ENCODE results near the gene HTRA1.

HTRA1 gene

DNA sequence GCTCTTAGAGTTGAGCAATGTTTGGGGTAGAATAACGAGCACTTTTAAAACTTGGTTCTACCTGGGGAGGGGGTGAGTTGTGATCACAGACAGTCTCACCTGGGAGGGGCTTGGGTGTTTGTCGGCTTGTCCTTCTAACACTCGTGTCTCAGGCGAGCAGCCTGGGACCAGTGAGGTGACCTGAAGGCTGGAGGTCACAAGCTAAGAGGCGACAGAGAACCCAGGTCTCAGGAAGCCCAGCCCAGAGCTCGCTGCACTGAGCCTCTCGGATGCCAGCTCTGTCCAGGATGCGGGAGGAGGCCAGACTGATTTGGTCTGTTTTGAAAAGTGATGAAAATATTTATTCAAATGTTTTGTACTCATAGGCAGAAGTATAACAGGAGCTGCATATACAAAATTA, 11.8 kb downstream of the HTRA1 start:
- no peak for TF ChIP-seq EZH2phosphoT487 (conservative IDR thresholded peaks at IDR 0.05; ENCODE audit: low read length)
- TF ChIP-seq, protein P1, sequence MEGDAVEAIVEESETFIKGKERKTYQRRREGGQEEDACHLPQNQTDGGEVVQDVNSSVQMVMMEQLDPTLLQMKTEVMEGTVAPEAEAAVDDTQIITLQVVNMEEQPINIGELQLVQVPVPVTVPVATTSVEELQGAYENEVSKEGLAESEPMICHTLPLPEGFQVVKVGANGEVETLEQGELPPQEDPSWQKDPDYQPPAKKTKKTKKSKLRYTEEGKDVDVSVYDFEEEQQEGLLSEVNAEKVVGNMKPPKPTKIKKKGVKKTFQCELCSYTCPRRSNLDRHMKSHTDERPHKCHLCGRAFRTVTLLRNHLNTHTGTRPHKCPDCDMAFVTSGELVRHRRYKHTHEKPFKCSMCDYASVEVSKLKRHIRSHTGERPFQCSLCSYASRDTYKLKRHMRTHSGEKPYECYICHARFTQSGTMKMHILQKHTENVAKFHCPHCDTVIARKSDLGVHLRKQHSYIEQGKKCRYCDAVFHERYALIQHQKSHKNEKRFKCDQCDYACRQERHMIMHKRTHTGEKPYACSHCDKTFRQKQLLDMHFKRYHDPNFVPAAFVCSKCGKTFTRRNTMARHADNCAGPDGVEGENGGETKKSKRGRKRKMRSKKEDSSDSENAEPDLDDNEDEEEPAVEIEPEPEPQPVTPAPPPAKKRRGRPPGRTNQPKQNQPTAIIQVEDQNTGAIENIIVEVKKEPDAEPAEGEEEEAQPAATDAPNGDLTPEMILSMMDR (IDR thresholded peaks at IDR 0.05; ENCODE audit: insufficient read depth, low read length, poor library complexity, severe bottlenecking) = no peak
- no peak overlapping the region for H3K4me2 ChIP-seq (ENCODE audit: low read depth, low read length, poor library complexity, severe bottlenecking)
- H3K79me2 ChIP-seq (ENCODE audit: insufficient read depth, low read length) = no peaks in the 10 kb centered on the region

DNA sequence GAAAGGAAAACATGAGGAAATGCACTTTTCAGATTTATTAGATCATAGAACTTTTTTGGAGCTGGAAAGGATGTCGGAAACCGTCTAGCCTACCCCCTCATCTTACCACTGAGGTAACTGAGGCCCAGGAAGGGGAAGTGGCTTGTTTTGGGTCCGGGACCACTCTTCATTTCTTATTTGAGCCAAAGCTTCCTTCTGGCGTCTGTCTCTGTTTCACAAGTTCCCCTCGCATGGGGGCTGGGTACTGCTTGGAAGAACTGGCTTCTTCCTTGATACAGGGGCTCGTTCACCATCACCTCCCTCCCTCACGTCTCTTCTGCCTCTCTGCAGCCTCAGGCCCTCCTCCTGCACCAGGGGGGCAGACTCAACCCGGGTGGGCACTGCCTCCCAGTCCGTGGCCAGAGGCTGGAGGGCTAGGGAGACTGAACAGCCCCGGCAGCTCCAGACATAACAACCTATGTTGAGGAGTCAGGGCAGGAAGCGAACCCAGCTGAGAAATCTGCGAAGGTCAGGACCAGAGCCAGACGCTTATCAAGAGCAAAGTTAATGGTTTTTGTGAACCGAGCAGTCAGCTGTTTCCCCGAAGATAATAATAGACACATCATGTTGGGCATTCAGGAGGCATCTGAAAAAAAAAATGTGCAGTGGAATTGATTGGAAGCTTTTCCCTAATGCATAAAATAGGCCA, 12.9 kb downstream of the HTRA1 start:
- Histone ChIP-seq H3F3A (ENCODE audit: insufficient read depth) (no peaks in the 10 kb centered on the region), H3K4me2 (ENCODE audit: low read depth, low read length, poor library complexity, severe bottlenecking) (no peak overlapping the region), H3K9ac (ENCODE audit: low read length) (no peak overlapping the region), H3K27me3 (ENCODE audit: low read length) (no peaks in the 10 kb centered on the region), H3K9me3 (ENCODE audit: insufficient read depth, low read length) (no peaks in the 10 kb centered on the region), H4K20me1 (ENCODE audit: low read depth, low read length) (no peaks in the 10 kb centered on the region), H3K4me3 (ENCODE audit: insufficient read depth, low read length, poor library complexity, severe bottlenecking) (no peak overlapping the region), H2AFZ (ENCODE audit: low read depth, low read length, severe bottlenecking) (no peak overlapping the region), H3K79me2 (ENCODE audit: insufficient read depth, low read length) (no peaks in the 10 kb centered on the region), H3K9me2 (replicated peaks; ENCODE audit: insufficient read depth, low read length) (no peaks in the 10 kb centered on the region), H3K36me3 (ENCODE audit: low read length) (no peaks in the 10 kb centered on the region), H3K27ac (ENCODE audit: low read depth, low read length) (no peak overlapping the region)
- TF ChIP-seq, protein P1 (IDR thresholded peaks at IDR 0.05; ENCODE audit: insufficient read depth, low read length, poor library complexity, severe bottlenecking) = no peak
- TF ChIP-seq EZH2phosphoT487 (conservative IDR thresholded peaks at IDR 0.05; ENCODE audit: low read length) = no peak

More for the DNA sequence above, 11.8 kb downstream of the HTRA1 start:
- H3K9me2 ChIP-seq (replicated peaks; ENCODE audit: insufficient read depth, low read length) = no peaks in the 10 kb centered on the region
- H3F3A ChIP-seq (ENCODE audit: insufficient read depth) = no peaks in the 10 kb centered on the region
- H4K20me1 ChIP-seq (ENCODE audit: low read depth, low read length) = no peaks in the 10 kb centered on the region
- no peak overlapping the region for H3K4me3 ChIP-seq (ENCODE audit: insufficient read depth, low read length, poor library complexity, severe bottlenecking)
- H3K9me3 ChIP-seq (ENCODE audit: insufficient read depth, low read length) = no peaks in the 10 kb centered on the region
- H3K27me3 ChIP-seq (ENCODE audit: low read length) = no peaks in the 10 kb centered on the region
- no peak overlapping the region for H2AFZ ChIP-seq (ENCODE audit: low read depth, low read length, severe bottlenecking)
- no peak overlapping the region for H3K27ac ChIP-seq (ENCODE audit: low read depth, low read length)
- no peaks in the 10 kb centered on the region for H3K36me3 ChIP-seq (ENCODE audit: low read length)
- no peak overlapping the region for H3K9ac ChIP-seq (ENCODE audit: low read length)

DNA sequence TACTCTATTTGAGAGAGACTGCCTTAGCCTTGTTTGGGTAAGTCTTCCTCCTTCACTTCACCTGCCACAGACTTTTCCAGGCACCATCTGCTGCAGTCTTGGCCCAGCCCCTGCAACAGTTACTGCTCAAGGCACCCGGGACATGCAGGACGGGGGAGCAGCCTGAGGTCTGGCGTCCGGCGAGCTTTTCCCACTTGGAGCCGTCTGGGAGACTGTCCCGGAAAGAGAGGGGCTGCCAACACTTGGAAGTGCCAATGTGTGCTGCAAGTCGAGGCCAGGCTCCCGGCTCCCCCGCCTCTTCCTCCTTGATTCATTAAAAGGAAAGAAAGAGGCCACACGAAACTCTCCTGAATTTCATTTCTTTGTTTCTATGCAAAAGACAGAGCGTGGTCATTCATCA, 13.7 kb downstream of the HTRA1 start:
- no peaks in the 10 kb centered on the region for H3K79me2 ChIP-seq (ENCODE audit: insufficient read depth, low read length)
- H3K4me2 ChIP-seq (ENCODE audit: low read depth, low read length, poor library complexity, severe bottlenecking) = no peak overlapping the region
- H3F3A ChIP-seq (ENCODE audit: insufficient read depth) = no peaks in the 10 kb centered on the region
- H3K4me3 ChIP-seq (ENCODE audit: insufficient read depth, low read length, poor library complexity, severe bottlenecking) = no peak overlapping the region
- H4K20me1 ChIP-seq (ENCODE audit: low read depth, low read length) = no peaks in the 10 kb centered on the region
- TF ChIP-seq, protein P1 (IDR thresholded peaks at IDR 0.05; ENCODE audit: insufficient read depth, low read length, poor library complexity, severe bottlenecking) = no peak
- no peak for TF ChIP-seq EZH2phosphoT487 (conservative IDR thresholded peaks at IDR 0.05; ENCODE audit: low read length)
- H3K27ac ChIP-seq (ENCODE audit: low read depth, low read length) = no peak overlapping the region
- H2AFZ ChIP-seq (ENCODE audit: low read depth, low read length, severe bottlenecking) = no peak overlapping the region
- H3K9me3 ChIP-seq (ENCODE audit: insufficient read depth, low read length) = no peaks in the 10 kb centered on the region
- H3K9ac ChIP-seq (ENCODE audit: low read length) = no peak overlapping the region
- H3K9me2 ChIP-seq (replicated peaks; ENCODE audit: insufficient read depth, low read length) = no peaks in the 10 kb centered on the region
- no peaks in the 10 kb centered on the region for H3K27me3 ChIP-seq (ENCODE audit: low read length)
- H3K36me3 ChIP-seq (ENCODE audit: low read length) = no peaks in the 10 kb centered on the region

Measured in SU-DHL-6 (cell line).